Stimulated activated CD8-positive, alpha-beta memory T cell treated with anti-CD3 and anti-CD28 coated beads, Interleukin-7, amount 100 ng/mL, for 4 hours (primary cell): Measurements from ENCODE around the gene SLC35B1.

ENCODE experiments used
- DNase-seq, 2 donors: peaks; one replicate each; pipeline ENCODE4 v3.0.0-alpha.2; 2020; ENCODE audit warnings: low read depth in 2 of 2

Gene SLC35B1

DNA sequence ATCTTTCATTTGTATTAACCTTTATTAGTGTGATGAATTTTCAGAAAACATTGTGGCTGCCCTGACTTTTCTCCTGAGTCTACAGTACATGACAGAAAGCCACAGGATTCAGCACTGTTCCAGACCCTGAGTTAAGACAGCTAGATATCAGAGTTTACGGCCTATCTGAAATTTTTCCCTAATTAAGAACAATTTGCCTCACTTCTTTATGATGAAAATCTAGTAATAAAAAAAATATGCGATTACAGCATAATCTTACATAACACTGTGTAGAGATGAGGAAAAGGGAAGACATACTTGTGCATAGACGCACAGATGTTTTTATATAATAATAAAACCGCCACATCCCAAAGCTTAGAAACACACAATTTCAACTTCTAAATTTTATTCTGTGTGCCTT lies 37.1 kb downstream of the SLC35B1 start:
- DNase-seq: no peak

DNA sequence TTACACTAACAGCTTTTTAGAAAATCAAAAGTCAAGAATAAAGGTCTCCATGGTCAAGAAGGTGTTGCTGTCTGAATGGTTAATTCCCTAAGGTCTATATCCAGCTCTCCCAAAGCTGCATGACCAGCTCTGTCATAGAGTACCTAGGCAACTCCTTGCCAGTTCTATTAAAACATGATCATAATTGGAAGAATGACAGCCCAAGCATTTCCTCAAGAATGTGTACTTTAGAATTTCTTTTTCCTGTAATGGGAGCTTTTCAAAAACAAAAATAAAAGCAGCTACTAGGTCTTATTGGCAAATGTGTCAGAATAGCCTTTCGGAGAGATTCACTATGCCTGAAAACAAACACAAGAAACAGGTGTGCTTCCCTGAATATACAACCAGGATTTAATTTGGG lies 37.8 kb downstream of the SLC35B1 start:
- DNase-seq: no peak

DNA sequence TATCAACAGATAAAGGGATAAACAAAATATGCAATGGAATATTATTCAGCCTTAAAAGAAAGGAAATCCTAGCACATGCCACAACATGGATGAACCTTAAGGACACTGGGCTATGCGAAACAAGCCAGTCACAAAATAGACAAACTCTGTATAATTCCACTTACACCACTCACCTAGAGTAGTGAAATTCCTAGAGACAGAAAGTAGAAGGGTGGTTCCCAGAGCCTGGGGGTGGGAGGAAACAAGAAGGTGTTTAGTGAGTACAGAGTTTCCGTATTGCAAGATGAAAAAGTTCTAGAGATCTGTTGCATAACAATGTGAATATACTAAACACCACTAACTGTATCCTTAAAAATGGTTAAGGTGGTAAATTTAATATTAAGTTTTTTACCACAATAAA lies 39.9 kb downstream of the SLC35B1 start:
- peak in 1 of 2 donors; percentile 14 for DNase-seq

GRCh38 chr17:49664706-49665211 lies 43.0 kb downstream of the SLC35B1 start:
- no peak for DNase-seq

- DNase-seq: no peak
Measured at GRCh38 chr17:49659661-49660382, 47.9 kb downstream of the SLC35B1 start.

- no peak for DNase-seq
Measured at GRCh38 chr17:49656247-49656646, 51.5 kb downstream of the SLC35B1 start.
